GM12878 (cell line): ENCODE data around the gene CLDN9. TPM values are rescaled to one million over a fixed set of nuclear protein-coding genes. Genes with fewer than 3 reads are reported as not detected.

Experiments
- ATAC-seq: fragments of 200-7000 bp; cut with Tn5 transposase; 3 replicates; pipeline ENCODE4 v1.9.1; 2020; ENCODE audit warnings: mild to moderate bottlenecking, moderate library complexity
- BruUV-seq: library from RNA; stranded (reverse); fragments of 400-500 nt; replicated peaks from 2 replicates; lab custom pipeline; 2021; lab: Mats Ljungman, UMichigan
- CTCF ChIA-PET: fragments of 300-600 bp; sonication (Branson Sonifier 250); formaldehyde crosslinking; extraction: SDS; loops from one replicate; lab custom pipeline; 2021; ENCODE audit warnings: inconsistent platforms; lab: Yijun Ruan, JAX
- POLR2A ChIA-PET: fragments of 350-600 bp; formaldehyde crosslinking; extraction: SDS; loops from one replicate; lab custom pipeline; 2021; ENCODE audit warnings: inconsistent platforms; lab: Charles Lee
- RAD21 ChIA-PET: fragments of 300-600 bp; sonication (Branson Sonifier 250); formaldehyde crosslinking; loops from one replicate; lab custom pipeline; 2023; ENCODE audit warnings: antibody characterized with exemption; ENCODE audit not compliant: unreplicated experiment; lab: Charles Lee
- SMC1A ChIA-PET: fragments of 300-600 bp; sonication (Branson Sonifier 250); formaldehyde crosslinking; loops from one replicate; lab custom pipeline; 2023; ENCODE audit not compliant: unreplicated experiment, uncharacterized antibody; lab: Charles Lee
- DNase-seq: peaks from one replicate; pipeline ENCODE4 v3.0.0-alpha.2; 2011; ENCODE audit warnings: low read depth, low spot score
- FAIRE-seq: peaks from 3 replicates; lab custom pipeline; 2011; peaks lifted over from hg19 to GRCh38; lab: Jason Lieb, UNC
- H2AFZ ChIP-seq: 2 replicates; pipeline ENCODE4 v1.6.0; 2011; ENCODE audit warnings: low read depth, low read length, control low read depth; ENCODE audit not compliant: control insufficient read depth
- H3K27ac ChIP-seq: 2 replicates; pipeline ENCODE4 v1.5.1; 2011; ENCODE audit warnings: control low read depth; ENCODE audit not compliant: control insufficient read depth, insufficient read depth
- H3K27me3 ChIP-seq, 2 experiments: replicated peaks in 1 of 2; 2 replicates each; pipeline versions ENCODE4 v1.6.0 to v1.6.1; 2011; ENCODE audit warnings: low read length in 1 of 2; ENCODE audit not compliant: control insufficient read depth in 2 of 2, insufficient read depth in 2 of 2
- H3K36me3 ChIP-seq, 2 experiments: 2 replicates each; pipeline ENCODE4 v1.5.1; 2011; ENCODE audit warnings: low read length in 1 of 2; ENCODE audit not compliant: control insufficient read depth in 2 of 2, insufficient read depth in 2 of 2
- H3K4me1 ChIP-seq: 2 replicates; pipeline ENCODE4 v1.6.1; 2011; ENCODE audit warnings: mild to moderate bottlenecking, low read length, moderate library complexity, mixed read lengths; ENCODE audit not compliant: control insufficient read depth, insufficient read depth
- H3K4me2 ChIP-seq: 2 replicates; pipeline ENCODE4 v1.6.0; 2011; ENCODE audit warnings: control low read depth; ENCODE audit not compliant: control insufficient read depth, insufficient read depth
- H3K4me3 ChIP-seq: fragments of 200-600 bp; sonication (generic); 2 replicates; pipeline ENCODE4 v1.5.1; 2016
- H3K79me2 ChIP-seq: 2 replicates; pipeline ENCODE4 v1.6.0; 2011; ENCODE audit warnings: low read length; ENCODE audit not compliant: control insufficient read depth, insufficient read depth
- H3K9ac ChIP-seq: 2 replicates; pipeline ENCODE4 v1.8.0; 2011; ENCODE audit warnings: low read length, control low read depth, mixed read lengths; ENCODE audit not compliant: control insufficient read depth, insufficient read depth
- H3K9me3 ChIP-seq: replicated peaks from 3 replicates; pipeline ENCODE4 v1.5.1; 2011; ENCODE audit warnings: mild to moderate bottlenecking, low read length; ENCODE audit not compliant: control insufficient read depth, insufficient read depth
- H4K20me1 ChIP-seq: 2 replicates; pipeline ENCODE4 v1.6.0; 2011; ENCODE audit not compliant: control insufficient read depth, insufficient read depth
- ASH2L ChIP-seq: fragments of 300-600, 200-600 bp; sonication (generic); IDR thresholded peaks from 2 replicates; pipeline ENCODE4 v1.6.1; 2017; ENCODE audit warnings: low read depth, mild to moderate bottlenecking, borderline replicate concordance
- CEBPB ChIP-seq, 2 experiments: fragments of 150-350 bp in 1 of 2; IDR thresholded peaks; 2 replicates each; pipeline ENCODE4 v1.6.1; 2012 to 2014; ENCODE audit warnings: low read depth in 2 of 2, low read length in 2 of 2, borderline replicate concordance in 1 of 2, inconsistent platforms in 1 of 2
- EGR1 ChIP-seq, 2 experiments: IDR thresholded peaks; 1 replicate in 1 of 2; 2 replicates in 1 of 2; pipeline ENCODE4 v1.6.1; 2011 to 2012; ENCODE audit warnings: low read depth in 2 of 2, low read length in 2 of 2, borderline replicate concordance in 1 of 2, mild to moderate bottlenecking in 1 of 2, moderate library complexity in 1 of 2
- HDAC6 ChIP-seq: fragments of 200-600 bp; sonication (generic); IDR thresholded peaks from one replicate; pipeline ENCODE4 v1.8.0; 2017; ENCODE audit warnings: antibody characterized with exemption; ENCODE audit not compliant: unreplicated experiment
- IKZF2 ChIP-seq, 2 experiments: fragments of 450-650 bp; IDR thresholded peaks; 2 replicates each; pipeline ENCODE4 v1.6.1; 2017; ENCODE audit warnings: mild to moderate bottlenecking in 2 of 2, moderate library complexity in 2 of 2
- NFIC ChIP-seq: IDR thresholded peaks from 2 replicates; pipeline ENCODE4 v1.6.1; 2012; ENCODE audit warnings: low read depth, mild to moderate bottlenecking, inconsistent platforms, low read length, moderate library complexity
- NFXL1 ChIP-seq: fragments of 450-650 bp; IDR thresholded peaks from 2 replicates; pipeline ENCODE4 v1.6.1; 2017; ENCODE audit warnings: antibody characterized with exemption, mild to moderate bottlenecking, borderline replicate concordance
- POU2F2 ChIP-seq: IDR thresholded peaks from 3 replicates; pipeline ENCODE4 v1.6.1; 2011; ENCODE audit warnings: low read depth, mild to moderate bottlenecking, low read length, borderline replicate concordance
- RCOR1 ChIP-seq: conservative IDR thresholded peaks from 2 replicates; pipeline ENCODE4 v1.6.1; 2012; ENCODE audit warnings: low read depth, low read length, improper control_type of control experiment
- SMC3 ChIP-seq: IDR thresholded peaks from 2 replicates; pipeline ENCODE4 v1.6.1; 2011; ENCODE audit warnings: low read length, improper control_type of control experiment, borderline replicate concordance
- TAF1 ChIP-seq: IDR thresholded peaks from 2 replicates; pipeline ENCODE4 v1.6.1; 2011; ENCODE audit warnings: mild to moderate bottlenecking, low read depth, low read length, borderline replicate concordance
- YBX1 ChIP-seq: fragments of 450-650 bp; IDR thresholded peaks from 2 replicates; pipeline ENCODE4 v1.6.1; 2016; ENCODE audit warnings: antibody characterized with exemption
- ZNF622 ChIP-seq: fragments of 450-650 bp; IDR thresholded peaks from 2 replicates; pipeline ENCODE4 v1.6.1; 2017; ENCODE audit warnings: mild to moderate bottlenecking, inconsistent platforms
- ZSCAN29 ChIP-seq: fragments of 450-650 bp; IDR thresholded peaks from 2 replicates; pipeline ENCODE4 v1.6.1; 2017; ENCODE audit warnings: mild to moderate bottlenecking, moderate library complexity
- WGBS: methylation state at CpG from one replicate; pipeline ENCODE4 v1.1.6; 2016; ENCODE audit warnings: low lambda C conversion rate; ENCODE audit not compliant: insufficient replicate concordance, insufficient coverage; ENCODE audit errors: missing lambda C conversion rate; 5-methylcytosine and 5-hydroxymethylcytosine counted together
- in situ Hi-C: fragments of 300-500 bp; cut with MboI; formaldehyde crosslinking; loops from 9 replicates; pipeline ENCODE4 v1.14.3; 2018; ENCODE audit warnings: mixed read lengths
- intact Hi-C: fragments of 100-400 bp; cut with micrococcal nuclease; formaldehyde crosslinking; loops from one replicate; pipeline ENCODE4 v1.14.2; 2022; ENCODE audit not compliant: unreplicated experiment
- polyA plus RNA-seq, 11 experiments: library from polyadenylated mRNA; depleted of rRNA in 4 of 11; unstranded in 6 of 11; stranded (reverse) in 5 of 11; fragments of >200 nt; fragmentation: Nextera tagmentation in 4 of 11; fragmentation: Illumina TruSeq in 1 of 11; extraction: Ambion mirVana in 4 of 11; extraction: Trizol in 1 of 11; gene quantifications; 1 replicate in 1 of 11; 2 replicates in 10 of 11; pipeline versions ENCODE4 v1.2.1 to v1.2.3, GENCODE V29; 2011 to 2016; ENCODE audit warnings: inconsistent platforms in 2 of 11, missing spikeins in 2 of 11, low read depth in 1 of 11
- total RNA-seq, 4 experiments: library from RNA; depleted of rRNA in 3 of 4; stranded (reverse); fragments of >200 nt in 3 of 4; fragmentation: Illumina TruSeq in 1 of 4; extraction: Trizol in 1 of 4; gene quantifications; 2 replicates each; pipeline versions ENCODE4 v1.2.1 to v1.2.3, GENCODE V29; 2013 to 2021
- TF ChIP-seq, protein P1 (sequence below): fragments of 450-650 bp; IDR thresholded peaks from 2 replicates; pipeline ENCODE4 v1.6.1; 2016; ENCODE audit warnings: mild to moderate bottlenecking

The CLDN9 gene
- total and polyA plus RNA-seq, 10 of the 15 experiments (the other 5 are each of a cell fraction or from before 2014, with no cell fraction given) = not detected

DNA sequence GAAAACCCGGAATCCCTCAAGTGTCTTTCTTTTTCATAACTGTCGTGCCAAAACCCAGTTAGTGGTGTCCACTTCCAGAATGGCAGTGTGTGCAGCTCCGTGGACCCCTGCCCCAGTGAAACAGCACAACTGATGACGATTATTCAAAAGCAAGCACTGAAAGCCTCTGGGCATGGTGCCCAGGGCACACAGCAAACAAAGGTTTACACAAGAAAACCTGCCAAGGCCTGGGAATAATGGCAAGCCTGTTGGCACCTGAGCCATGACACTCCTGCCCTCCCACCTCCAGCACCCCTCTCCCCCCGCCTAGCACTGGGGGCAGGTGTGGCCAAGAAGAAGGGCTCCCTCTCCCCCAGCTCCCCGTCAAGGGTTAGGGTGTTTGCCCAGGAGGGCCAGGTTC lies 35.3 kb upstream of the CLDN9 start:
- intact Hi-C loops = no loop called here
- CTCF ChIA-PET = interaction anchor here (1.3 to 1.8 kb wide), 3 partner anchors 50 to 54 kb away, joined by 3 to 7 read pairs (median 6); no protein-coding TSS in a partner anchor
- Histone ChIP-seq H4K20me1 (no peaks in the 10 kb centered on the region), H3K9me3 (no peaks in the 10 kb centered on the region), H3K27ac (no peak overlapping the region), H3K4me3 (no peak overlapping the region), H2AFZ (no peak overlapping the region), H3K9ac (no peak overlapping the region), H3K79me2 (peaks cover 11% of the 10 kb centered on the region), H3K36me3 (peaks cover 2 to 13% of the 10 kb centered on the region in 2 experiments; a peak in 3 of 4 replicates), H3K4me1 (peaks cover 7% of the 10 kb centered on the region), H3K4me2 (no peak overlapping the region), H3K27me3 (no peaks in the 10 kb centered on the region)
- RAD21 ChIA-PET = interaction anchor here (0.5 to 0.7 kb wide), 2 partner anchors 13 to 54 kb away, joined by 3 read pairs; partner anchors contain the start of gene KREMEN2
- BruUV-seq = no TSS peak
- SMC1A ChIA-PET = interaction anchor here (1.3 to 1.8 kb wide), 2 partner anchors 12 to 14 kb away, joined by 3 to 4 read pairs; no protein-coding TSS in a partner anchor
- POLR2A ChIA-PET = interaction anchor here (1.3 kb wide), 1 partner anchor 12 kb away, joined by 3 read pairs; no protein-coding TSS in a partner anchor
- TF ChIP-seq TAF1 (no peak), SMC3 (no peak), ASH2L (no peak), YBX1 (no peak), HDAC6 (no peak), POU2F2 (no peak), CEBPB (IDR thresholded peaks at IDR 0.05; ENCODE audit: borderline replicate concordance in 1 of 2, low read depth in 2 of 2, low read length in 2 of 2) (no peak), ZNF622 (no peak), RCOR1 (no peak), NFXL1 (no peak), NFIC (no peak), EGR1 (IDR thresholded peaks at IDR 0.05; ENCODE audit: borderline replicate concordance in 1 of 2, low read depth in 2 of 2, low read length in 2 of 2) (no peak), ZSCAN29 (no peak), IKZF2 (IDR thresholded peaks at IDR 0.05) (no peak)
- TF ChIP-seq, protein P1, sequence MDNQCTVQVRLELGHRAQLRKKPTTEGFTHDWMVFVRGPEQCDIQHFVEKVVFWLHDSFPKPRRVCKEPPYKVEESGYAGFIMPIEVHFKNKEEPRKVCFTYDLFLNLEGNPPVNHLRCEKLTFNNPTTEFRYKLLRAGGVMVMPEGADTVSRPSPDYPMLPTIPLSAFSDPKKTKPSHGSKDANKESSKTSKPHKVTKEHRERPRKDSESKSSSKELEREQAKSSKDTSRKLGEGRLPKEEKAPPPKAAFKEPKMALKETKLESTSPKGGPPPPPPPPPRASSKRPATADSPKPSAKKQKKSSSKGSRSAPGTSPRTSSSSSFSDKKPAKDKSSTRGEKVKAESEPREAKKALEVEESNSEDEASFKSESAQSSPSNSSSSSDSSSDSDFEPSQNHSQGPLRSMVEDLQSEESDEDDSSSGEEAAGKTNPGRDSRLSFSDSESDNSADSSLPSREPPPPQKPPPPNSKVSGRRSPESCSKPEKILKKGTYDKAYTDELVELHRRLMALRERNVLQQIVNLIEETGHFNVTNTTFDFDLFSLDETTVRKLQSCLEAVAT = no peak
- ATAC-seq = no peak
- in situ Hi-C loops = no loop called here
- WGBS = 84% methylated on average over 6 of the region's 6 CpGs
- DNase-seq = no peak
- no peak for FAIRE-seq
